Activated T-cell treated with anti-CD3 and anti-CD28 coated beads, Interleukin-2, amount 50 U/mL, for 72 hours (primary cell): ENCODE data around the gene ARHGAP19. TPM values are rescaled to one million over a fixed set of nuclear protein-coding genes. Genes with fewer than 3 reads are reported as not detected.

ENCODE experiments used
- total RNA-seq, 2 donors: library from RNA; stranded (reverse); gene quantifications; one replicate each; pipeline ENCODE4 v1.2.3, GENCODE V29; 2022

Gene ARHGAP19
- total RNA-seq, 2 donors from 2014 or later, result 62.2 to 75.3 TPM

Other genes with a start within 250 kb of the ARHGAP19 start
- 1 to 10 TPM in 1 of 2 donors, under 1 TPM in 1; 0.65 to 1.3 TPM for gene SLIT1, start 106.7 kb downstream of the ARHGAP19 start, total RNA-seq
- 1 to 10 TPM; 3.2 to 4.5 TPM for gene FRAT1, start 26.6 kb upstream of the ARHGAP19 start, total RNA-seq
- gene FRAT2, start 42.1 kb upstream of the ARHGAP19 start, total RNA-seq, result 1 to 10 TPM; 7.2 to 7.8 TPM
- 10 to 100 TPM; 27.8 to 33.5 TPM for gene RRP12, start 108.7 kb upstream of the ARHGAP19 start, total RNA-seq
- 100 to 1,000 TPM; 362 to 512 TPM for gene PGAM1, start 133.6 kb upstream of the ARHGAP19 start, total RNA-seq
- gene EXOSC1, start 153.4 kb upstream of the ARHGAP19 start, total RNA-seq, result 10 to 100 TPM; 75.3 to 75.7 TPM
- gene ZDHHC16, start 153.5 kb upstream of the ARHGAP19 start, total RNA-seq, result 10 to 100 TPM; 35.5 to 37.8 TPM
- gene MMS19, start 205.8 kb upstream of the ARHGAP19 start, total RNA-seq, result 100 to 1,000 TPM in 1 of 2 donors, 10 to 100 TPM in 1; 92.2 to 113 TPM
- 1 to 10 TPM; 3.7 to 4.1 TPM for gene UBTD1, start 206.3 kb upstream of the ARHGAP19 start, total RNA-seq